ENCODE results near the gene TCF7L1.
A peak's percentile ranks its signal among the peaks of the same experiment; 100 is the strongest.
"Not testable (repeated sequence)": the region's sequence is repeated elsewhere in the genome, so short reads cannot be mapped to it uniquely, and the experiment has no call there.

TCF7L1 gene

GRCh38 chr2:85329181-85329651, 196.0 kb downstream of the TCF7L1 start:
- DNase-seq: no peak

GRCh38 chr2:85329701-85330100, 196.5 kb downstream of the TCF7L1 start:
- not testable (repeated sequence) for DNase-seq

DNA sequence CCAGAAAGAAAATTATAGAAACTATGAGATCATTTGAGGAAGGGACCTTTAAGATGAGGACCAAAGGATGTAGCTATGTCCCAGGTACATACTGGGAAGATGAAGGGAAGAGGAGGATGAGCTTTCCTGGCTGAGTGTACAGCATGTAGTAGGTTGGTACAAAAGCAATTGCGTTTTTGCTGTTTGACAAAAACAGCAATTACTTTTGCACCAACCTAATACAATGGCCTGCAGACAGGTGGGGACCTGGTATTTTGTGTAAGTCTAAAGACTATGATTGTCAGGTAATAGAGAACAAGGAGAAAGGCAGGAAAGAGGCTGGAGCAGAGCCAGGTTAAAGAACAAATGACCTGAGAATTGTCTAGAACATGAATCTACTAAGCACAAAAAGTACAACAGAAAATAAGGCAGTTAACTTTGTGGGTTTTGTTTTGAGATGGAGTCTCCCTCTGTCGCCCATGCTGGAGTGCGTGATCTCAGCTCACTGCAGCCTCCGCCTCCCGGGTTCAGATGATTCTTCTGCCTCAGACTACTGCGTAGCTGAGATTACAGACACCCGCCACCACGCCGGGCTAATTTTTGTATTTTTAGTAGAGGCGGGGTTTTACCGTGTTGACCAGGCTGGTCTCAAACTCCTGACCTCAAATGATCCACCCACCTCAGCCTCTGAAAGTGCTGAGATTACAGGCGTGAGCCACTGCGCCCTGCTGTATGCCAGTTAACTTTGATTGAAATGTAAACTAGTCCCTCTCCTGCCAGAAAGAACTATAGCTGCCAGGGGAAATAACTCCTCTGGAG, 197.8 kb downstream of the TCF7L1 start:
- DNase-seq: no peak

DNA sequence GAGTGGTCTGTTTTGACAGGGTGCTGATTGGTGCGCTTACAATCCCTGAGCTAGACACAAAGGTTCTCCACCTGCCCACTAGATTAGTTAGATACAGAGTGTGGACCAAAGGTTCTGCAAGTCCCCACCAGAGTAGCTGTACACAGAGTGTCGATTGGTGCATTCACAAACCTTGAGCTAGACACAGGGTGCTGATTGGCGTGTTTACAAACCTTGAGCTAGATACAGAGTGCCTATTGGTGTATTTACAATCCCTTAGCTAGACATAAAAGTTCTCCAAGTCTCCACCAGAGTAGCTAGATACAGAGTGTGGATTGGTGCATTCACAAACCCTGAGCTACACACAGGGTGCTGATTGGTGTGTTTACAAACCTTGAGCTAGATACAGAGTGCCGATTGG, 200.7 kb downstream of the TCF7L1 start:
- DNase-seq: not testable (repeated sequence)

DNA sequence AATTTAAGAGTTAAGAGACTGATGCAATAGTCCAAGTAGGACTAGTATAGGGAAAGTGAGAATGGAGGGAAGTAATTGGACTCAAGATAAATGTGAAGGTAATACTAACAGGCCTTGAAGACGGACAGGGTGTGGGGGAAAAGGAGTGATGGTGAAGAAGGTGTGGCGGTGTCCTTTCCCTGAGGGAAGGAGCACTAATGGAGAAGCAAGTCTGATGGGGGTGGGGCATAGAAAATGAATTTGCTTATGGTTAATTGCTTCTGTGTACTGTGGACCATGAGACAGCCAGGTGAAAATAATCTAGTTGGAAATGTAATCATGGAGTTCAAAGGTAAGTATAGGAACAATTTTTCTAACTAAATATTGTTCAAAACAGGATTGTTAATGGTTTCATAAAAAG, 201.7 kb downstream of the TCF7L1 start:
- no peak for DNase-seq

DNA sequence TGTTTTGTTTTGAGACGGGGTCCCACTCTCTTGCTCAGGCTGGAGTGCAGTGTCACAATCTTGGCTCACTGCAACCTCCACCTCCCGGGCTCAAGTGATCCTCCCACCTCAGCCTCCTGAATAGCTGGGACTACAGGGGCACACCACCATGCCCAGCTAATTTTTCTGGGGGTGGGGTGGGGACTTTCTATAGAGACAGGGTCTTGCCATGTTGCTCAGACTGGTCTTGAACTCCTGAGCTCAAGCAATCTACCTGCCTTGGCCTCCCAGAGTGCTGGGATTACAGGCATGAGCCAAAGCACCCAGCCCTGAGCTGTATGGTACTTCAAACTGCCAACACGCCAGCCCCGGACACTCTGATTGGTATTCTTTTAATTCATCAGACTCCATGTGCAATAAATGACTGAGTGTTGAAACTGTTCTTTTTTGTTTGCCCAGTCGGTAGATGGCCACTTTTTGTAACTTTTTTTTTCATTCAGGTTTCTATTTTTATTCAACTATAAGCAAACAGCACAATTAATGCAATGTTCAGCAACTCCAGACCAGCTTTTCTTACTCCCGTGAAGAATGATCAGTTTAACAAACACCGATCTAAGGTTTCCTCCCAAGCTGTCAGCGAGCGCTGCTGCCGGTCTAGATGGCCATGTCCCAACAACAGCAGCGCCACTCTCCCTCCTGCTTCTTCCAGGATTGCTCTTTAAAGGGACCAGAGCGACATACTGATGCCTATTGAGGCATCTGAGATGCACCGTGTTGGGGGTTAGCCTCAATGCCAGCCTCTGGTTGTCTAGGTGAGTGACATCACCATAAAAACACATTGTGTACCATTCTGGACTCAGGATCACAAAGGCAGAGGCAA, 207.1 kb downstream of the TCF7L1 start:
- DNase-seq: no peak

GRCh38 chr2:85341269-85342029, 208.3 kb downstream of the TCF7L1 start:
- no peak for DNase-seq

DNA sequence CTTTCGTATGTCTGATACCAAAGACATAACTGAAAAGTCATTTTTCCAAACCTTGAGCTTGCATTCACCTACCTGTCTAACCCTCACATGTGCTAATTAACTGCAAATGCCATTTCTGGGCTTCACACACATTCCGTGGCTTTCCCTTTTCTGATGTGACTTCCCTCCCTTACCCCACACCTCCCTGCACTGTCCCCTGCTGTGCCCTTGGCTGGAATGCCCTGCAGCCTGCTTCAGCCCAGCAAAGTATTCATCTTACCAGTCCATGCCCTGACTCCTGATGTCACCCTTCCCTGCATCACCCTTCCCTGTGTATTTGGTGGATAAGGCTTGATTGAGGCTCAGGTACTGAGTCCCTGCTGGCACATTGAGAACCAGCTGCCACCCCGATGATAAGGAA, 209.0 kb downstream of the TCF7L1 start:
- no peak for DNase-seq

DNA sequence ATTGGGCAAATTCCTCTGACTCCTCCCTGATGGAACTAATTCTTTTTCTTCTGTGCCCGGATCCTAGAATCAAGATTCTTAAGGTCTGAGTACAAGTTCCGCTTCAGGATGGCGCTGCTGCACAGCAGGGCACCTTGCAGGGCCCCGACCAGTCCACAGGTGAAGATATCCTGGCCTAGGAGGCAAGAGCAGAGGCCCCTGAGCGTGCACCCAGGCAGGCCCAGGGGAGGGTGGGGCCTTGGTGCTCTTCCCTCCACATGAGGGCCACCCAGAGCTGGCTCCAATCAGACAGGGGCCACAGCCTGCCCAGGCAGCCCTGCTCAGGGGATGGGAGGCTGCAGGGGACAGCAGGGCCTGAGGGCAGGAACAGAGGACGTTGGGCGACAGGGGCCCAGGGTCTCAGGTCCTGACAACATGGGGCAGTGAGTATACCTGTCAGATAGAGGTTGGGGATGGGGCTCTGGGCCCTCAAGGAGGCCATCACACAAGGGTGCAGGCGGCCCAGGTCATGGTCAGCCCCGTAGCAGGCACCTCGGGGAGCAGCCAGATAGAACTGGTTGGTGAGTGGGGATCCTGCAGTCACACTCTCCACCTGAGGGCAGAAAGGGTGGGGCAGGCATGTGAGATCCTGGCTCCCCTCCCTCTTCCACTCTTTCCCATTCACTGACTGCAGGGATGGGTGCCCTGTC, 210.2 kb downstream of the TCF7L1 start:
- not testable (repeated sequence) for DNase-seq

- no peak for DNase-seq
Observed at GRCh38 chr2:85344356-85344954, 211.3 kb downstream of the TCF7L1 start.

DNA sequence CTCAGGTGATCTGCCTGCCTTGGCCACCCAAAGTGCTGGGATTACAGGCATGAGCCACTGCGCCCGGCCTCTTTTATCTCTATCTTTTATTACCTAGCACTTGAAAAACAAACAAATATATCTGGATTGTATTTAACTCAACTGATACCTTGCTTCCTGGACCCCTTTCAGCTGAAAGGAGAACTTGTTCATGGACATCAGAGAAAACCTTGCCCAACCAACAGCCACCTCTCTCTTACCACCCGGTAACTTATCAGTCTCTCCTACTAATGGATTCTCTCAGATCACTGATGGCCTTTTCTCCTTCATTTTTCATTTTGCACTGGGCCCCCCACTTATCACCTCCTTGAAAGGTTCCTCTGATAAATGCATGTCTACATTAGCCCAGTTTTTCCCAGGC, 214.4 kb downstream of the TCF7L1 start:
- DNase-seq: no peak

- DNase-seq: no peak
Observed at GRCh38 chr2:85353876-85354285, 220.7 kb downstream of the TCF7L1 start.

DNA sequence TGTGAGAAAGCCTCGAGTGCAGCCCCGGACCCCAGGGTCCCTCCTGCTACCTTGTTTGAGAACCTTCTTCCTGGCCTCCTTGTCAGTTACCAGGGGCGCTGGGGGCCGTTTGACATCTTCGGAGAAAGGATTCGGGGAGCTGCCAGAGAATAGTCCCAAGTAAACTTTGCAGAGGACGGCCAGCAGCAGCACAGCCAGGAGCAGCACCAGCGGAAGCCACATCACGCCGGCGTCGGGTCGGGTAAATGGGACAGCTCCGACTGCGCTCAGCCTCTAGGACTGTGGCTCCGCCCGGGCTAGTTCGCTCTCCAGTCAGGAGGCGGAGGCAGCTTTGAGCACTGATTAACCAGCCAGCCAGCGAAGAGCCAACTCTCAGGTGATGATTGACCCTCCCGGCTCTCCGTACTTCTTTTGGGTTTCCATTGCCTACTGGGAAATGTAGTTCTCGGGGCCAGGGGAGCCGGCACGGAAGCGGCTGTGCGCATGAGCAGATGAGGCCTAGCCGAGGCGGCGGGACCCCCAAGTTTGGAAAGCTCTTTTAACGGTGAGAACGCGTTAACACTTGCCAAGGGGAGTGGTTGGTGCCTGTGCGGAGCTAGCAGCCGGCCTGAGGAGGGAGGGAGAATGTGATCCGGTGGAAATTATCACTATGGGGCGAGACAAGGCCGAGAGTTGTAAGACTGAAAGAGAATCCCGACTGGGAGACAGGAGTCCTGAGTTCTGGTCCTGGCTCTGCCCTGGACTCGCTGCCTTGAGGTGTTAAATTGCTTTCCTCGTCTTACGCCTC, 221.3 kb downstream of the TCF7L1 start, which contains the start of the genes ELMOD3 and RETSAT:
Gene ELMOD3 (plus strand): TSS at position 484 of the 787 bp plus-strand sequence. CDS start 2,430 bp downstream, outside the sequence.
Gene RETSAT (minus strand): TSS at position 243 of the 787 bp plus-strand sequence. CDS start 21 bp downstream, at position 222.
- DNase-seq: peak; percentile 95

DNA sequence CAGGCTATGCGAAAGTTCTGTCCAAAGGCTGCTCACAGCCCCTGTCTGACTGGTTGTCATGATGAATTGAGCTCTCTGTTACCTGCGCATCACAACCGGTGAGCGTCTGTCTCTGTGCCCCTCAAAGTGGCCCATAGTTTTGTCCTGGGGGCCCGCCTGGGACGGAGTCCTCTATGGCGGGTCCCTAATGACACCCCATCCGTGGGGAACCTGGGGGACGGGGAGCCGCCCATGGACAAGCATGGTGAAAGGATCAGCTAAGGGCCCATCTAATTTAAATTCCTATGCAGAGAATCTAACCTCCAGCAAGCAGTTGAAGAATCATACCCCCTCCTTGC, 221.8 kb downstream of the TCF7L1 start:
- no peak for DNase-seq

- no peak for DNase-seq
Observed at GRCh38 chr2:85355521-85355920, 222.3 kb downstream of the TCF7L1 start.

DNA sequence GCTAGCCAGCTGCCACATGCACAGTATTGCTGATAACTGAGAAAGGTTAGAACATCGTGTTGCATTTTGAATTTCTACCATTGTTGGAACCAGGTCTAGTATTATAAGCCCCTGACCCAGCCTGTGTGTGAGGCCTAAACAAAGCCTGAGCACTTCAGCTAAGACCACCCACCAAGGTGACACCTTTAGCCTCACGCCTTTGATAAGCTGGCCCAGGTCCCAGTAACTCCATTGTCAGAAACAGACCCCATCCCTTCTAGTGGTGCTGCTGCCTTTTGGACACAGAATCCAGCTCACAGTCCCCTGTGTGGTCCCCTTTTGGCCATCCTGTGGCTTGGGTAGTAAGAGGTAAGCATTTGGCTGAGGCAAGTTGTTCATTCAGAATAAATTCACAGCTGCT, 223.0 kb downstream of the TCF7L1 start:
- DNase-seq: no peak

- DNase-seq: no peak
Observed at GRCh38 chr2:85357736-85358135, 224.5 kb downstream of the TCF7L1 start.

All from activated CD8-positive, alpha-beta memory T cell treated with anti-CD3 and anti-CD28 coated beads for 24 hours (primary cell).